MM.1S (cell line): Measurements from ENCODE around the gene ALAS2.

Experiments used
- CTCF ChIP-seq: fragments of 300-600 bp; sonication (generic); IDR thresholded peaks from 2 replicates; pipeline ENCODE4 v1.5.1; 2016; ENCODE audit warnings: antibody characterized with exemption, low read length, mixed read lengths
- EZH2 ChIP-seq: fragments of 300-600 bp; sonication (generic); optimal IDR thresholded peaks from 2 replicates; pipeline ENCODE3; 2017; ENCODE audit warnings: low read depth, mild to moderate bottlenecking, antibody characterized with exemption, low read length, mixed read lengths

GRCh38 chrX:55004231-55004630 lies 26.5 kb downstream of the ALAS2 start:
- TF ChIP-seq CTCF: no peak
- no peak for TF ChIP-seq EZH2
